H1 (cell line): ENCODE data around the gene A3GALT2. TPM values are rescaled to one million over a fixed set of nuclear protein-coding genes. Genes with fewer than 3 reads are reported as not detected.

Experiments used
- CTCF ChIA-PET: fragments of 300-600 bp; sonication (Branson Sonifier 250); formaldehyde crosslinking; loops from one replicate; lab custom pipeline; 2021; ENCODE audit not compliant: partially characterized antibody; lab: Charles Lee
- POLR2A ChIA-PET: fragments of 300-600 bp; sonication (Branson Sonifier 250); formaldehyde crosslinking; loops from one replicate; lab custom pipeline; 2021; ENCODE audit warnings: inconsistent platforms; ENCODE audit not compliant: partially characterized antibody; lab: Charles Lee
- DNase-seq, 2 experiments: peaks; one replicate each; pipeline versions ENCODE4 v3.0.0 to v3.0.0-alpha.2; 2010 to 2022; ENCODE audit warnings: low spot score in 2 of 2, low read depth in 1 of 2, mixed read lengths in 1 of 2
- FAIRE-seq: peaks from 2 replicates; lab custom pipeline; 2011; peaks lifted over from hg19 to GRCh38; lab: Jason Lieb, UNC
- H2AFZ ChIP-seq: 2 replicates; pipeline ENCODE4 v1.8.1; 2012; ENCODE audit warnings: low read length, inconsistent platforms
- H2AK5ac ChIP-seq: 2 replicates; pipeline ENCODE4 v1.6.1; 2013; ENCODE audit warnings: low read depth, low read length
- H2BK120ac ChIP-seq: replicated peaks from 2 replicates; pipeline ENCODE3; 2013; ENCODE audit warnings: low read depth, low read length, inconsistent platforms
- H2BK12ac ChIP-seq: 2 replicates; pipeline ENCODE4 v1.6.1; 2013; ENCODE audit warnings: low read depth, low read length
- H2BK15ac ChIP-seq: 2 replicates; pipeline ENCODE4 v1.6.1; 2013; ENCODE audit warnings: low read length
- H2BK20ac ChIP-seq: 2 replicates; pipeline ENCODE4 v1.6.1; 2013; ENCODE audit warnings: low read length
- H2BK5ac ChIP-seq: 2 replicates; pipeline ENCODE4 v1.6.1; 2013; ENCODE audit warnings: low read depth, low read length
- H3K14ac ChIP-seq: 2 replicates; pipeline ENCODE4 v1.6.1; 2013; ENCODE audit warnings: inconsistent platforms; ENCODE audit not compliant: insufficient read length
- H3K18ac ChIP-seq: 2 replicates; pipeline ENCODE4 v1.6.1; 2013; ENCODE audit warnings: low read length; ENCODE audit errors: extremely low read depth
- H3K23ac ChIP-seq: 2 replicates; pipeline ENCODE4 v1.6.1; 2013; ENCODE audit warnings: inconsistent platforms; ENCODE audit not compliant: insufficient read length
- H3K23me2 ChIP-seq: 2 replicates; pipeline ENCODE4 v1.6.1; 2013; ENCODE audit warnings: low read depth, low read length
- H3K27ac ChIP-seq: 2 replicates; pipeline ENCODE4 v1.6.1; 2011; ENCODE audit warnings: low read depth, low read length, inconsistent platforms
- H3K27me3 ChIP-seq, 4 experiments: replicated peaks in 1 of 4; 1 replicate in 1 of 4; 2 replicates in 3 of 4; pipeline versions ENCODE4 v1.6.1 to v1.8.1; 2011 to 2013; ENCODE audit warnings: low read length in 3 of 4, mild to moderate bottlenecking in 3 of 4, inconsistent platforms in 2 of 4, mixed read lengths in 2 of 4, moderate library complexity in 1 of 4; ENCODE audit not compliant: control insufficient read depth in 3 of 4, insufficient read depth in 3 of 4; ENCODE audit errors: extremely low read depth in 1 of 4
- H3K36me3 ChIP-seq, 4 experiments: 2 replicates each; pipeline versions ENCODE4 v1.6.1 to v1.8.1; 2011 to 2013; ENCODE audit warnings: mild to moderate bottlenecking in 4 of 4, low read length in 3 of 4, moderate library complexity in 2 of 4, control low read depth in 1 of 4, inconsistent platforms in 1 of 4; ENCODE audit not compliant: insufficient read depth in 4 of 4, control insufficient read depth in 2 of 4
- H3K4ac ChIP-seq: replicated peaks from 2 replicates; pipeline ENCODE3; 2013; ENCODE audit warnings: low read length, low read depth, mixed read lengths, inconsistent platforms; ENCODE audit not compliant: insufficient read length
- H3K4me1 ChIP-seq, 4 experiments: replicated peaks in 1 of 4; 1 replicate in 1 of 4; 2 replicates in 3 of 4; pipeline versions ENCODE4 v1.6.1 to v1.8.1; 2011 to 2013; ENCODE audit warnings: low read length in 3 of 4, inconsistent platforms in 2 of 4, mixed read lengths in 1 of 4; ENCODE audit not compliant: insufficient read depth in 4 of 4, control insufficient read depth in 3 of 4
- H3K4me2 ChIP-seq, 2 experiments: 2 replicates each; pipeline versions ENCODE4 v1.6.1 to v1.8.1; 2011 to 2013; ENCODE audit warnings: low read depth in 2 of 2, low read length in 2 of 2, control low read depth in 1 of 2, inconsistent platforms in 1 of 2, mild to moderate bottlenecking in 1 of 2; ENCODE audit not compliant: insufficient read depth in 1 of 2
- H3K4me3 ChIP-seq, 4 experiments: fragments of 200-600, 300-600 bp in 1 of 4; sonication (generic), shearing (Covaris generic), sonication (Bioruptor Twin) in 1 of 4; 2 replicates each; pipeline versions ENCODE4 v1.5.1 to v1.8.1; 2011 to 2016; ENCODE audit warnings: low read length in 4 of 4, low read depth in 3 of 4, control low read depth in 2 of 4, inconsistent platforms in 2 of 4, mild to moderate bottlenecking in 2 of 4, mixed read lengths in 1 of 4, moderate library complexity in 1 of 4; ENCODE audit not compliant: insufficient read depth in 2 of 4; ENCODE audit errors: extremely low read depth in 1 of 4
- H3K56ac ChIP-seq: replicated peaks from 2 replicates; pipeline ENCODE3; 2013; ENCODE audit warnings: low read depth, mild to moderate bottlenecking, mixed read lengths, low read length, inconsistent platforms; ENCODE audit not compliant: insufficient read length
- H3K79me1 ChIP-seq: 2 replicates; pipeline ENCODE4 v1.6.1; 2013; ENCODE audit warnings: low read depth, low read length, control low read depth
- H3K79me2 ChIP-seq, 2 experiments: 2 replicates each; pipeline versions ENCODE4 v1.6.1 to v1.8.1; 2012 to 2013; ENCODE audit warnings: low read length in 2 of 2, mild to moderate bottlenecking in 2 of 2, inconsistent platforms in 1 of 2; ENCODE audit not compliant: insufficient read depth in 2 of 2, control insufficient read depth in 1 of 2
- H3K9ac ChIP-seq, 4 experiments: replicated peaks in 1 of 4; 1 replicate in 1 of 4; 2 replicates in 3 of 4; pipeline versions ENCODE4 v1.6.1 to v1.8.1; 2011 to 2013; ENCODE audit warnings: low read depth in 3 of 4, low read length in 3 of 4, control low read depth in 2 of 4, mild to moderate bottlenecking in 2 of 4, moderate library complexity in 2 of 4, inconsistent platforms in 1 of 4; ENCODE audit errors: extremely low read depth in 1 of 4
- H3K9me3 ChIP-seq, 2 experiments: 2 replicates each; pipeline versions ENCODE4 v1.6.1 to v1.8.1; 2012 to 2013; ENCODE audit warnings: mild to moderate bottlenecking in 2 of 2, moderate library complexity in 2 of 2, control low read depth in 1 of 2, inconsistent platforms in 1 of 2, low read depth in 1 of 2, low read length in 1 of 2, mixed read lengths in 1 of 2; ENCODE audit not compliant: insufficient read depth in 2 of 2
- H4K20me1 ChIP-seq, 2 experiments: replicated peaks in 1 of 2; 2 replicates each; pipeline versions ENCODE3 to v1.8.1; 2011 to 2013; ENCODE audit warnings: inconsistent platforms in 2 of 2, low read length in 2 of 2, mild to moderate bottlenecking in 1 of 2; ENCODE audit not compliant: insufficient read depth in 2 of 2, control insufficient read depth in 1 of 2
- H4K5ac ChIP-seq: 2 replicates; pipeline ENCODE4 v1.6.1; 2013; ENCODE audit warnings: low read length, low read depth, mixed read lengths, inconsistent platforms; ENCODE audit not compliant: insufficient read length
- H4K8ac ChIP-seq: 2 replicates; pipeline ENCODE4 v1.8.0; 2013; ENCODE audit warnings: mild to moderate bottlenecking, moderate library complexity, low read length, inconsistent platforms; ENCODE audit not compliant: insufficient read depth; ENCODE audit errors: extremely low read depth
- H4K91ac ChIP-seq: replicated peaks from 2 replicates; pipeline ENCODE3; 2013; ENCODE audit warnings: low read length, mixed read lengths, inconsistent platforms; ENCODE audit not compliant: insufficient read length
- ASH2L ChIP-seq: fragments of 200-600, 300-600 bp; sonication (generic); IDR thresholded peaks from one replicate; pipeline ENCODE4 v1.7.1; 2017; ENCODE audit warnings: low read length
- POLR2A ChIP-seq, 2 experiments: IDR thresholded peaks; 1 replicate in 1 of 2; 2 replicates in 1 of 2; pipeline ENCODE4 v1.6.1; 2011; ENCODE audit warnings: low read depth in 2 of 2, low read length in 2 of 2, mild to moderate bottlenecking in 2 of 2; ENCODE audit errors: control extremely low read depth in 1 of 2
- SIX5 ChIP-seq: IDR thresholded peaks from 2 replicates; pipeline ENCODE4 v1.6.1; 2011; ENCODE audit warnings: mild to moderate bottlenecking, low read depth, low read length
- WGBS, 2 experiments: shearing (Covaris generic) in 1 of 2; methylation state at CpG; one replicate each; pipeline versions ENCODE4 v1.1.6 to v1.1.7; 2013 to 2015; ENCODE audit warnings: low lambda C conversion rate in 2 of 2, mixed read lengths in 2 of 2, inconsistent platforms in 1 of 2, low coverage in 1 of 2, missing lambda C conversion rate in 1 of 2; ENCODE audit not compliant: insufficient replicate concordance in 2 of 2, insufficient coverage in 1 of 2, insufficient read length in 1 of 2; ENCODE audit errors: extremely low coverage in 1 of 2, missing lambda C conversion rate in 1 of 2; 5-methylcytosine and 5-hydroxymethylcytosine counted together
- polyA plus RNA-seq, 7 experiments: library from polyadenylated mRNA; depleted of rRNA in 3 of 7; stranded (reverse) in 5 of 7; unstranded in 2 of 7; fragments of >200 nt in 5 of 7; fragments of 200-250 nt in 2 of 7; gene quantifications; 1 replicate in 5 of 7; 2 replicates in 1 of 7; 4 replicates in 1 of 7; pipeline versions ENCODE4 v1.2.1 to v1.2.3, GENCODE V29; 2011 to 2013; ENCODE audit warnings: missing spikeins in 2 of 7, mixed read lengths in 2 of 7
- total RNA-seq: library from RNA; stranded (reverse); fragmentation: NEBNext Ultra II Directional; extraction: Animal tissue kit (Norgen Biotek cat#: 25700); gene quantifications from 2 replicates; pipeline ENCODE4 v1.2.1, GENCODE V29; 2021

A3GALT2 gene
- total and polyA plus RNA-seq, 2 of the 8 experiments (the other 6 are each of a cell fraction or from before 2014, with no cell fraction given), result not detected

- no peak overlapping the region for H4K91ac ChIP-seq
- H2AFZ ChIP-seq, result no peak overlapping the region
- H4K20me1 ChIP-seq, result peaks cover 2 to 16% of the 10 kb centered on the region in 2 experiments
- H2BK15ac ChIP-seq, result no peak overlapping the region
- no peak overlapping the region for H4K5ac ChIP-seq
- H3K23ac ChIP-seq, result no peak overlapping the region
- no peak overlapping the region for H3K14ac ChIP-seq
- no peaks in the 10 kb centered on the region for H3K79me2 ChIP-seq
- no peak overlapping the region for H3K4ac ChIP-seq
- no peak overlapping the region for H3K56ac ChIP-seq
- no peak overlapping the region for H2BK5ac ChIP-seq
- no peak overlapping the region for H3K18ac ChIP-seq
- H2BK120ac ChIP-seq, result no peak overlapping the region
- POLR2A ChIA-PET, result interaction anchor here (1.7 kb wide), 1 partner anchor 9 kb away, joined by 7 read pairs; no protein-coding TSS in a partner anchor
- H3K4me2 ChIP-seq, result no peak overlapping the region
- H3K36me3 ChIP-seq, result peaks cover 6 to 19% (median 9%) of the 10 kb centered on the region in 4 experiments; a peak in 7 of 8 replicates
- no peak overlapping the region for H2BK12ac ChIP-seq
- no peak overlapping the region for H3K27ac ChIP-seq
- 80% methylated on average over 11 of the region's 11 CpGs; no CpG with 5 or more reads in 1 of the 2 experiments for WGBS, 2 experiments
- H4K8ac ChIP-seq, result no peak overlapping the region
- CTCF ChIA-PET, result interaction anchor here (1.0 to 3.1 kb wide), 5 partner anchors 9 to 140 kb away, joined by 3 to 20 read pairs (median 3); no protein-coding TSS in a partner anchor
- no peak for DNase-seq
- no peaks in the 10 kb centered on the region for H3K23me2 ChIP-seq
- H3K9me3 ChIP-seq, result no peaks in the 10 kb centered on the region
- no peak overlapping the region for H2BK20ac ChIP-seq
- no peak overlapping the region for H3K4me3 ChIP-seq
- TF ChIP-seq ASH2L (no peak), POLR2A (IDR thresholded peaks at IDR 0.05; ENCODE audit: control extremely low read depth in 1 of 2, low read depth in 2 of 2, low read length in 2 of 2) (no peak), SIX5 (no peak)
- H3K79me1 ChIP-seq, result peaks cover 8% of the 10 kb centered on the region
- no peak overlapping the region for H2AK5ac ChIP-seq
- H3K9ac ChIP-seq, result no peak overlapping the region
- FAIRE-seq, result no peak
- H3K4me1 ChIP-seq, result peaks cover 0 to 7% (median 3%) of the 10 kb centered on the region in 4 experiments; a peak in 5 of 7 replicates
- H3K27me3 ChIP-seq, result no peaks in the 10 kb centered on the region
Observed at GRCh38 chr1:33277488-33278084, 43.3 kb downstream of the A3GALT2 start.
